ENCODE measurements around the gene TEDC1.

DNA sequence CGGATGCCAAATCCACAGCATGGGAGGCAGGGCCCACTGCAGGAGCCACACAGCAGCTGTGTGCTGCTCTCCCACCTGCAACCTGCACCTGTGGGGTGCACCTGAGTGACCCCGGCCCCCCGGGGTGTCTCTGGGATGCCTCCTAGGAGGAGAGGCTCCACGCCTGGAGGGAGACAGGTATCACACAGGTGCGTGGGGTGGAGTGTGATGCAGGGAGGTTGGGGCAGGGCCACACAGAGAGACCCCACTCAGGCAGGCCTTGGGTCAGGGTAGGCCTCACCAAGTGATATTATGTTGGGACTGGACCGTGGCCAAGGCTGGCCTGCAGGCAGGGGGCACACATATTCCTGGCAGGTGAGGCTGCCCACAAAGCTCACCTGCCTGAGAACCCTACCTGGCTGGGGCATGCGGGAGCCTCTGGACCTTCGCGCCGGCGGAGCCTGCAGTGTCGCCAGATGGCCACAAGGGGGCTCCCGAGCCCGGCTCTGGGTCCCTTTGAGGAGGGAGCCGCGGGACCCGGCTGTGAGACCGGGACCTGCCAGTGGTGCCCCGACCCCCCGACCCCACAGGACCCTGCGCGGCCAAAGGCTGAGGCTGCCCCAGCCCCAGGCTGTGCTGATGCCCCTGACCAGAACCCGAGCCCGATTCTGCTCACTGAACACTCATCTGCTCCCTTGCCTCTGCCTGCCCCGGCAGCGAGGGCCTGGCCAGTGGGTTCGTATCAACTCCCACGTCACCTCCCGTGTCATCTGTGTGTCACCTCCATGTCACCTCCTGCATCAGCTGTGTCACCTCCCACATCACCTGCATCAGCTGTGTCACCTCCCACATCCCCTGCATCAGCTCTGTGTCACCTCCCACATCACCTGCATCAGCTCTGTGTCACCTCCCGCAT lies 46.8 kb downstream of the TEDC1 start:
- TF ChIP-seq, protein P1, sequence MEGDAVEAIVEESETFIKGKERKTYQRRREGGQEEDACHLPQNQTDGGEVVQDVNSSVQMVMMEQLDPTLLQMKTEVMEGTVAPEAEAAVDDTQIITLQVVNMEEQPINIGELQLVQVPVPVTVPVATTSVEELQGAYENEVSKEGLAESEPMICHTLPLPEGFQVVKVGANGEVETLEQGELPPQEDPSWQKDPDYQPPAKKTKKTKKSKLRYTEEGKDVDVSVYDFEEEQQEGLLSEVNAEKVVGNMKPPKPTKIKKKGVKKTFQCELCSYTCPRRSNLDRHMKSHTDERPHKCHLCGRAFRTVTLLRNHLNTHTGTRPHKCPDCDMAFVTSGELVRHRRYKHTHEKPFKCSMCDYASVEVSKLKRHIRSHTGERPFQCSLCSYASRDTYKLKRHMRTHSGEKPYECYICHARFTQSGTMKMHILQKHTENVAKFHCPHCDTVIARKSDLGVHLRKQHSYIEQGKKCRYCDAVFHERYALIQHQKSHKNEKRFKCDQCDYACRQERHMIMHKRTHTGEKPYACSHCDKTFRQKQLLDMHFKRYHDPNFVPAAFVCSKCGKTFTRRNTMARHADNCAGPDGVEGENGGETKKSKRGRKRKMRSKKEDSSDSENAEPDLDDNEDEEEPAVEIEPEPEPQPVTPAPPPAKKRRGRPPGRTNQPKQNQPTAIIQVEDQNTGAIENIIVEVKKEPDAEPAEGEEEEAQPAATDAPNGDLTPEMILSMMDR (conservative IDR thresholded peaks at IDR 0.05 in 1 of 2, IDR thresholded peaks at IDR 0.05 in 1 of 2; ENCODE audit: extremely low read depth in 1 of 2, insufficient read depth in 1 of 2, low read depth in 1 of 2, low read length in 2 of 2), result peak; percentile 91 to 95
- no peak for TF ChIP-seq EZH2 (IDR thresholded peaks at IDR 0.05; ENCODE audit: borderline replicate concordance, low read length)

Data from mammary epithelial cell (primary cell).